WTC11 (cell line): Measurements from ENCODE around the gene LDB3. TPM values are rescaled to one million over a fixed set of nuclear protein-coding genes. Genes with fewer than 3 reads are reported as not detected.

Experiments
- ATAC-seq: fragments of 200-7000 bp; cut with Tn5 transposase; 2 replicates; pipeline ENCODE4 v1.10.0; 2021; ENCODE audit warnings: mild to moderate bottlenecking, moderate library complexity
- Bru-seq: library from RNA; stranded (reverse); fragments of 400-500 nt; gene quantifications from one replicate; lab custom pipeline; 2021; lab: Mats Ljungman, UMichigan
- CTCF ChIA-PET: fragments of 300-600 bp; sonication (Branson Sonifier 250); formaldehyde crosslinking; loops from one replicate; lab custom pipeline; 2021; ENCODE audit warnings: antibody characterized with exemption; lab: Charles Lee
- POLR2A ChIA-PET: fragments of 350-600 bp; sonication (Branson Sonifier 250); formaldehyde crosslinking; loops from one replicate; lab custom pipeline; 2021; ENCODE audit warnings: antibody characterized with exemption; lab: Charles Lee
- DNase-seq: peaks from one replicate; pipeline ENCODE4 v3.0.0; 2021; ENCODE audit warnings: low spot score
- H3K27ac Mint-ChIP-seq: 2 replicates; pipeline ENCODE4 v1.8.0; 2021; ENCODE audit warnings: mixed read lengths
- H3K27me3 Mint-ChIP-seq: 2 replicates; pipeline ENCODE4 v1.8.0; 2021; ENCODE audit warnings: low read depth, mild to moderate bottlenecking, moderate library complexity, mixed read lengths
- H3K36me3 Mint-ChIP-seq: 2 replicates; pipeline ENCODE4 v1.8.0; 2021; ENCODE audit warnings: mixed read lengths
- H3K4me1 Mint-ChIP-seq: 2 replicates; pipeline ENCODE4 v1.8.0; 2022; ENCODE audit warnings: mixed read lengths
- H3K4me3 Mint-ChIP-seq: 2 replicates; pipeline ENCODE4 v1.8.0; 2021; ENCODE audit warnings: mild to moderate bottlenecking, moderate library complexity, mixed read lengths
- H3K9me3 Mint-ChIP-seq: 2 replicates; pipeline ENCODE4 v1.8.0; 2021; ENCODE audit warnings: mixed read lengths
- ATF1 ChIP-seq: sonication (generic); formaldehyde crosslinking; IDR thresholded peaks from 2 replicates; pipeline ENCODE4 v1.8.1; 2023; ENCODE audit warnings: mild to moderate bottlenecking, moderate library complexity, missing genetic modification reagents
- CBFB ChIP-seq: sonication (generic); formaldehyde crosslinking; IDR thresholded peaks from 2 replicates; pipeline ENCODE4 v1.8.1; 2022; ENCODE audit warnings: mild to moderate bottlenecking, low read depth, missing genetic modification reagents
- EMX1 ChIP-seq: fragments of 250-450 bp; sonication (Bioruptor Pico); IDR thresholded peaks from 2 replicates; pipeline ENCODE4 v1.8.0; 2021; ENCODE audit warnings: mild to moderate bottlenecking
- FOXK1 ChIP-seq: sonication (generic); formaldehyde crosslinking; IDR thresholded peaks from 2 replicates; pipeline ENCODE4 v1.8.0; 2022; ENCODE audit warnings: mild to moderate bottlenecking, moderate library complexity, missing genetic modification reagents
- ZNF416 ChIP-seq: fragments of 250-450 bp; sonication (Bioruptor Pico); IDR thresholded peaks from 2 replicates; pipeline ENCODE4 v1.9.0; 2021; ENCODE audit warnings: mild to moderate bottlenecking, inconsistent platforms
- ZNF423 ChIP-seq: fragments of 250-450 bp; sonication (Bioruptor Pico); IDR thresholded peaks from 2 replicates; pipeline ENCODE4 v2.1.2; 2022; ENCODE audit warnings: mild to moderate bottlenecking, moderate library complexity
- long read RNA-seq, 3 experiments: library from RNA in 1 of 3; library from capped mRNA in 1 of 3; library from polyadenylated mRNA in 1 of 3; unstranded in 2 of 3; stranded (forward) in 1 of 3; transcript quantifications; one replicate each; pipeline ENCODE4 v2.0.0, GENCODE V29; 2021
- total RNA-seq: library from RNA; stranded (reverse); gene quantifications from 3 replicates; pipeline ENCODE4 v1.2.3, GENCODE V29; 2021
- TF ChIP-seq, protein P1 (sequence below): sonication (generic); formaldehyde crosslinking; IDR thresholded peaks from 2 replicates; pipeline ENCODE4 v1.8.1; 2022; ENCODE audit warnings: mild to moderate bottlenecking, missing genetic modification reagents, moderate library complexity, borderline replicate concordance
- TF ChIP-seq, protein P2 (sequence below): fragments of 250-450 bp; sonication (Bioruptor Pico); IDR thresholded peaks from 2 replicates; pipeline ENCODE4 v1.9.0; 2021; ENCODE audit warnings: mild to moderate bottlenecking, borderline replicate concordance
- TF ChIP-seq, protein P3 (sequence below): sonication (generic); formaldehyde crosslinking; IDR thresholded peaks from 2 replicates; pipeline ENCODE4 v1.8.0; 2022; ENCODE audit warnings: missing genetic modification reagents
- TF ChIP-seq, protein P4 (sequence below): sonication (generic); formaldehyde crosslinking; IDR thresholded peaks from 2 replicates; pipeline ENCODE4 v1.8.0; 2023; ENCODE audit warnings: missing genetic modification reagents, mild to moderate bottlenecking, borderline replicate concordance

Gene LDB3, protein sequence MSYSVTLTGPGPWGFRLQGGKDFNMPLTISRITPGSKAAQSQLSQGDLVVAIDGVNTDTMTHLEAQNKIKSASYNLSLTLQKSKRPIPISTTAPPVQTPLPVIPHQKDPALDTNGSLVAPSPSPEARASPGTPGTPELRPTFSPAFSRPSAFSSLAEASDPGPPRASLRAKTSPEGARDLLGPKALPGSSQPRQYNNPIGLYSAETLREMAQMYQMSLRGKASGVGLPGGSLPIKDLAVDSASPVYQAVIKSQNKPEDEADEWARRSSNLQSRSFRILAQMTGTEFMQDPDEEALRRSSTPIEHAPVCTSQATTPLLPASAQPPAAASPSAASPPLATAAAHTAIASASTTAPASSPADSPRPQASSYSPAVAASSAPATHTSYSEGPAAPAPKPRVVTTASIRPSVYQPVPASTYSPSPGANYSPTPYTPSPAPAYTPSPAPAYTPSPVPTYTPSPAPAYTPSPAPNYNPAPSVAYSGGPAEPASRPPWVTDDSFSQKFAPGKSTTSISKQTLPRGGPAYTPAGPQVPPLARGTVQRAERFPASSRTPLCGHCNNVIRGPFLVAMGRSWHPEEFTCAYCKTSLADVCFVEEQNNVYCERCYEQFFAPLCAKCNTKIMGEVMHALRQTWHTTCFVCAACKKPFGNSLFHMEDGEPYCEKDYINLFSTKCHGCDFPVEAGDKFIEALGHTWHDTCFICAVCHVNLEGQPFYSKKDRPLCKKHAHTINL
- total RNA-seq = 0.42 to 0.96 TPM (median 0.46 TPM) in 3 replicates
- percentile 21 among the genes with signal in this experiment for Bru-seq, nascent RNA
- long read RNA-seq, experiment 1, partial matches to known transcripts = 0 of 3 reads
- long read RNA-seq, experiment 1, other reads (novel, unspliced or antisense) = 3 of 3 reads
- long read RNA-seq, experiment 2, partial matches to known transcripts = 0 of 1 reads
- long read RNA-seq, experiment 2, other reads (novel, unspliced or antisense) = 1 of 1 reads
- long read RNA-seq, experiment 3 = 0 reads

DNA sequence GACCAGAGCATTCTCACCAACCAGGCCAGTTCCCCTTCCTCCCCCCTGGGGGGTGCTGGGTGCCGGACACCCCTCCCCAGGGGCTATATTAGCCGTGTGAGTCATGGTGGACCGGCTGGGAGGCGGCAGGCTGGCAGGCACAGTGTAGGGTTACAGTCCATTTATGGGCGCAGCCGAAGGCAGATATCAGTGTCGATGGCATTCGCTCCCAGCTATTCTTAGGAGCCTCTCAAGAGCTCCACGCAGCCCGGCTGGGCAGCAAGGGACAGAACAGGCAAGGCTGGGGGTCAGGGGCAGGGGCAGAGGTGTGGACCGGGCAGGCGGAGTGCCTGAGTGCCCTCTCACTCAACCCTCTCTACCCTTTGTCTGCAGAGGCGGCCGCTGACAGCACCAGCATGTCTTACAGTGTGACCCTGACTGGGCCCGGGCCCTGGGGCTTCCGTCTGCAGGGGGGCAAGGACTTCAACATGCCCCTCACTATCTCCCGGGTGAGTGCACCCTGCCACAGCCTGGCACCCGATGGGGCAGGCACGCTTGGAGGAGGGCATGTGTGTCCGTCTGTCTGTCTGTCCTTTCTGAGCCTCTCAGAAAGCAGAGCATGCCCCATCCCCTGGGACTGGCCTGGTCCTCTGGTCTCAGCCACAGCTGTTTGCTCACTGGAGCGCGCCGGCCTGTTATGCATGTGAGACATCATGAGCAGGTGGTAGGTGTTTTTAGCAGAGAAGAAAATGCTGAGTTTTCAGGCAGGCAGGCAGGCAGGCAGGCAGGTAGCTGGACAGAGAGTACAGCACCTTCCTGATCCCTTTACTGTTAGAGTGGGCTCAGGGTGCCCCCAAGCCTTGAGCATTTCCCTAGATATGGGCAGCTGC, at the start of gene LDB3:
TSS of gene LDB3 (plus strand) at position 215 of the 869 bp plus-strand sequence. CDS start at position 396, 181 bp downstream.
- H3K36me3 Mint-ChIP-seq = no peaks in the 10 kb centered on the region
- DNase-seq = no peak
- TF ChIP-seq, protein P1, sequence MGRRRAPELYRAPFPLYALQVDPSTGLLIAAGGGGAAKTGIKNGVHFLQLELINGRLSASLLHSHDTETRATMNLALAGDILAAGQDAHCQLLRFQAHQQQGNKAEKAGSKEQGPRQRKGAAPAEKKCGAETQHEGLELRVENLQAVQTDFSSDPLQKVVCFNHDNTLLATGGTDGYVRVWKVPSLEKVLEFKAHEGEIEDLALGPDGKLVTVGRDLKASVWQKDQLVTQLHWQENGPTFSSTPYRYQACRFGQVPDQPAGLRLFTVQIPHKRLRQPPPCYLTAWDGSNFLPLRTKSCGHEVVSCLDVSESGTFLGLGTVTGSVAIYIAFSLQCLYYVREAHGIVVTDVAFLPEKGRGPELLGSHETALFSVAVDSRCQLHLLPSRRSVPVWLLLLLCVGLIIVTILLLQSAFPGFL (CRISPR knock-in tag) = no peak
- TF ChIP-seq, protein P2, sequence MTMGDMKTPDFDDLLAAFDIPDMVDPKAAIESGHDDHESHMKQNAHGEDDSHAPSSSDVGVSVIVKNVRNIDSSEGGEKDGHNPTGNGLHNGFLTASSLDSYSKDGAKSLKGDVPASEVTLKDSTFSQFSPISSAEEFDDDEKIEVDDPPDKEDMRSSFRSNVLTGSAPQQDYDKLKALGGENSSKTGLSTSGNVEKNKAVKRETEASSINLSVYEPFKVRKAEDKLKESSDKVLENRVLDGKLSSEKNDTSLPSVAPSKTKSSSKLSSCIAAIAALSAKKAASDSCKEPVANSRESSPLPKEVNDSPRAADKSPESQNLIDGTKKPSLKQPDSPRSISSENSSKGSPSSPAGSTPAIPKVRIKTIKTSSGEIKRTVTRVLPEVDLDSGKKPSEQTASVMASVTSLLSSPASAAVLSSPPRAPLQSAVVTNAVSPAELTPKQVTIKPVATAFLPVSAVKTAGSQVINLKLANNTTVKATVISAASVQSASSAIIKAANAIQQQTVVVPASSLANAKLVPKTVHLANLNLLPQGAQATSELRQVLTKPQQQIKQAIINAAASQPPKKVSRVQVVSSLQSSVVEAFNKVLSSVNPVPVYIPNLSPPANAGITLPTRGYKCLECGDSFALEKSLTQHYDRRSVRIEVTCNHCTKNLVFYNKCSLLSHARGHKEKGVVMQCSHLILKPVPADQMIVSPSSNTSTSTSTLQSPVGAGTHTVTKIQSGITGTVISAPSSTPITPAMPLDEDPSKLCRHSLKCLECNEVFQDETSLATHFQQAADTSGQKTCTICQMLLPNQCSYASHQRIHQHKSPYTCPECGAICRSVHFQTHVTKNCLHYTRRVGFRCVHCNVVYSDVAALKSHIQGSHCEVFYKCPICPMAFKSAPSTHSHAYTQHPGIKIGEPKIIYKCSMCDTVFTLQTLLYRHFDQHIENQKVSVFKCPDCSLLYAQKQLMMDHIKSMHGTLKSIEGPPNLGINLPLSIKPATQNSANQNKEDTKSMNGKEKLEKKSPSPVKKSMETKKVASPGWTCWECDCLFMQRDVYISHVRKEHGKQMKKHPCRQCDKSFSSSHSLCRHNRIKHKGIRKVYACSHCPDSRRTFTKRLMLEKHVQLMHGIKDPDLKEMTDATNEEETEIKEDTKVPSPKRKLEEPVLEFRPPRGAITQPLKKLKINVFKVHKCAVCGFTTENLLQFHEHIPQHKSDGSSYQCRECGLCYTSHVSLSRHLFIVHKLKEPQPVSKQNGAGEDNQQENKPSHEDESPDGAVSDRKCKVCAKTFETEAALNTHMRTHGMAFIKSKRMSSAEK (CRISPR knock-in tag) = no peak
- TF ChIP-seq ZNF423 (peak; percentile 83), ZNF416 (CRISPR knock-in tag) (no peak)
- TF ChIP-seq, protein P3, sequence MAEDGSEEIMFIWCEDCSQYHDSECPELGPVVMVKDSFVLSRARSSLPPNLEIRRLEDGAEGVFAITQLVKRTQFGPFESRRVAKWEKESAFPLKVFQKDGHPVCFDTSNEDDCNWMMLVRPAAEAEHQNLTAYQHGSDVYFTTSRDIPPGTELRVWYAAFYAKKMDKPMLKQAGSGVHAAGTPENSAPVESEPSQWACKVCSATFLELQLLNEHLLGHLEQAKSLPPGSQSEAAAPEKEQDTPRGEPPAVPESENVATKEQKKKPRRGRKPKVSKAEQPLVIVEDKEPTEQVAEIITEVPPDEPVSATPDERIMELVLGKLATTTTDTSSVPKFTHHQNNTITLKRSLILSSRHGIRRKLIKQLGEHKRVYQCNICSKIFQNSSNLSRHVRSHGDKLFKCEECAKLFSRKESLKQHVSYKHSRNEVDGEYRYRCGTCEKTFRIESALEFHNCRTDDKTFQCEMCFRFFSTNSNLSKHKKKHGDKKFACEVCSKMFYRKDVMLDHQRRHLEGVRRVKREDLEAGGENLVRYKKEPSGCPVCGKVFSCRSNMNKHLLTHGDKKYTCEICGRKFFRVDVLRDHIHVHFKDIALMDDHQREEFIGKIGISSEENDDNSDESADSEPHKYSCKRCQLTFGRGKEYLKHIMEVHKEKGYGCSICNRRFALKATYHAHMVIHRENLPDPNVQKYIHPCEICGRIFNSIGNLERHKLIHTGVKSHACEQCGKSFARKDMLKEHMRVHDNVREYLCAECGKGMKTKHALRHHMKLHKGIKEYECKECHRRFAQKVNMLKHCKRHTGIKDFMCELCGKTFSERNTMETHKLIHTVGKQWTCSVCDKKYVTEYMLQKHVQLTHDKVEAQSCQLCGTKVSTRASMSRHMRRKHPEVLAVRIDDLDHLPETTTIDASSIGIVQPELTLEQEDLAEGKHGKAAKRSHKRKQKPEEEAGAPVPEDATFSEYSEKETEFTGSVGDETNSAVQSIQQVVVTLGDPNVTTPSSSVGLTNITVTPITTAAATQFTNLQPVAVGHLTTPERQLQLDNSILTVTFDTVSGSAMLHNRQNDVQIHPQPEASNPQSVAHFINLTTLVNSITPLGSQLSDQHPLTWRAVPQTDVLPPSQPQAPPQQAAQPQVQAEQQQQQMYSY (CRISPR knock-in tag) = no peak
- TF ChIP-seq, all 79 proteins: peak for 1
- Mint-ChIP-seq H3K27ac (no peak within 1 kb of the TSS; the same call in 1 of the 2 replicates), H3K9me3 (no peaks in the 10 kb centered on the region), H3K4me3 (no peak within 1 kb of the TSS), H3K27me3 (no peaks in the 10 kb centered on the region), H3K4me1 (peaks cover 46% of the 10 kb centered on the region)
- ATAC-seq = peak; percentile 7; the same call in 1 of the 2 replicates
- ChIA-PET CTCF (interaction anchor here (0.6 to 1.3 kb wide), 3 partner anchors 16 to 1005 kb away, joined by 3 to 7 read pairs (median 6); no protein-coding TSS in a partner anchor), POLR2A (no interaction called here)

DNA sequence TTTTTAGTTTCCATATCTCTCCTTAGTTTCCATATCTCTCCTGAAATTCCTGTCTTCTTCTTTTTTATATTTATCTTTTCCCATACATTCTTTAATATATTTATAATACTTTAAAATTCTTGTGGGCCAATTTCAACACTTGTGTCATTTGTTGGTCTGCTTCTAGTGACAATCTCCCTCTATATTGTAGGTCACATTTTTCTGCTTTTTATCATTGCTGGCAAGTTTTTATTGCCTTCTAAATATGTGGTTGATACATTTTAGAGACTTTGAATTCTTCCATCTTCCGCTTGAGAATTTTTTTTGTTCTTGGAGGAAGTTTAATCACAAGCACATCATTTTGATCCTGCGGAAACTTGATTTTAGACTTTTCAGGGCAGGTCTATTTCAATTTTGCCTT, 40.0 kb upstream of the LDB3 start:
- peaks cover 15% of the 10 kb centered on the region for H3K4me1 Mint-ChIP-seq
- ATAC-seq (no peak), DNase-seq (no peak)
- H3K4me3 Mint-ChIP-seq = no peak overlapping the region
- ChIA-PET CTCF (interaction anchor here (1.2 kb wide), 1 partner anchor 17 kb away, joined by 4 read pairs; no protein-coding TSS in a partner anchor), POLR2A (no interaction called here)
- H3K9me3 Mint-ChIP-seq = no peaks in the 10 kb centered on the region
- H3K27ac Mint-ChIP-seq = no peak overlapping the region
- no peaks in the 10 kb centered on the region for H3K36me3 Mint-ChIP-seq
- peaks cover 20% of the 10 kb centered on the region for H3K27me3 Mint-ChIP-seq
- TF ChIP-seq EMX1 (CRISPR knock-in tag) (no peak), FOXK1 (CRISPR knock-in tag) (no peak), ATF1 (CRISPR knock-in tag) (no peak), CBFB (no peak)
- TF ChIP-seq, protein P4, sequence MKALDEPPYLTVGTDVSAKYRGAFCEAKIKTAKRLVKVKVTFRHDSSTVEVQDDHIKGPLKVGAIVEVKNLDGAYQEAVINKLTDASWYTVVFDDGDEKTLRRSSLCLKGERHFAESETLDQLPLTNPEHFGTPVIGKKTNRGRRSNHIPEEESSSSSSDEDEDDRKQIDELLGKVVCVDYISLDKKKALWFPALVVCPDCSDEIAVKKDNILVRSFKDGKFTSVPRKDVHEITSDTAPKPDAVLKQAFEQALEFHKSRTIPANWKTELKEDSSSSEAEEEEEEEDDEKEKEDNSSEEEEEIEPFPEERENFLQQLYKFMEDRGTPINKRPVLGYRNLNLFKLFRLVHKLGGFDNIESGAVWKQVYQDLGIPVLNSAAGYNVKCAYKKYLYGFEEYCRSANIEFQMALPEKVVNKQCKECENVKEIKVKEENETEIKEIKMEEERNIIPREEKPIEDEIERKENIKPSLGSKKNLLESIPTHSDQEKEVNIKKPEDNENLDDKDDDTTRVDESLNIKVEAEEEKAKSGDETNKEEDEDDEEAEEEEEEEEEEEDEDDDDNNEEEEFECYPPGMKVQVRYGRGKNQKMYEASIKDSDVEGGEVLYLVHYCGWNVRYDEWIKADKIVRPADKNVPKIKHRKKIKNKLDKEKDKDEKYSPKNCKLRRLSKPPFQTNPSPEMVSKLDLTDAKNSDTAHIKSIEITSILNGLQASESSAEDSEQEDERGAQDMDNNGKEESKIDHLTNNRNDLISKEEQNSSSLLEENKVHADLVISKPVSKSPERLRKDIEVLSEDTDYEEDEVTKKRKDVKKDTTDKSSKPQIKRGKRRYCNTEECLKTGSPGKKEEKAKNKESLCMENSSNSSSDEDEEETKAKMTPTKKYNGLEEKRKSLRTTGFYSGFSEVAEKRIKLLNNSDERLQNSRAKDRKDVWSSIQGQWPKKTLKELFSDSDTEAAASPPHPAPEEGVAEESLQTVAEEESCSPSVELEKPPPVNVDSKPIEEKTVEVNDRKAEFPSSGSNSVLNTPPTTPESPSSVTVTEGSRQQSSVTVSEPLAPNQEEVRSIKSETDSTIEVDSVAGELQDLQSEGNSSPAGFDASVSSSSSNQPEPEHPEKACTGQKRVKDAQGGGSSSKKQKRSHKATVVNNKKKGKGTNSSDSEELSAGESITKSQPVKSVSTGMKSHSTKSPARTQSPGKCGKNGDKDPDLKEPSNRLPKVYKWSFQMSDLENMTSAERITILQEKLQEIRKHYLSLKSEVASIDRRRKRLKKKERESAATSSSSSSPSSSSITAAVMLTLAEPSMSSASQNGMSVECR = no peak
